Measurements from ENCODE around the gene HMCN1.

The HMCN1 gene

DNA sequence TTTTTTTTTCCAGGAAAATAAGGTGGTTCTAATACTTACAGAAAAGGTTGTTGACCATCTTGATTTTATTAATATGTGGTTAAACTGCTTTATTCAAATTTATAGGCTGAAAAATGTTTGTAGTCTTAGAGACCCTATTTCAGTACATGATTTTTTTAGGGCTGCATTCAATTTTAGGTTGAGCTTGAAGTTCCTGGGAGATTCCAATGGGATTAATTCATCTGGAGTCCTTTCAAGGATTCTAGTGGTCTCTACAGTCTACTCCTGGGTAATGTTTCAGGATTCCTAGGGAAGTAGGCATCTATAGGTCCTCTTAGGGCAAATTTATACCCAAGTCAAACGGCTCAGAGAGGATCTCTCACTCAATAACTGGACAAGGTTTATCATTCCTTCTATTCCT is 126.7 kb downstream of the HMCN1 start:
- TF ChIP-seq, protein P1, sequence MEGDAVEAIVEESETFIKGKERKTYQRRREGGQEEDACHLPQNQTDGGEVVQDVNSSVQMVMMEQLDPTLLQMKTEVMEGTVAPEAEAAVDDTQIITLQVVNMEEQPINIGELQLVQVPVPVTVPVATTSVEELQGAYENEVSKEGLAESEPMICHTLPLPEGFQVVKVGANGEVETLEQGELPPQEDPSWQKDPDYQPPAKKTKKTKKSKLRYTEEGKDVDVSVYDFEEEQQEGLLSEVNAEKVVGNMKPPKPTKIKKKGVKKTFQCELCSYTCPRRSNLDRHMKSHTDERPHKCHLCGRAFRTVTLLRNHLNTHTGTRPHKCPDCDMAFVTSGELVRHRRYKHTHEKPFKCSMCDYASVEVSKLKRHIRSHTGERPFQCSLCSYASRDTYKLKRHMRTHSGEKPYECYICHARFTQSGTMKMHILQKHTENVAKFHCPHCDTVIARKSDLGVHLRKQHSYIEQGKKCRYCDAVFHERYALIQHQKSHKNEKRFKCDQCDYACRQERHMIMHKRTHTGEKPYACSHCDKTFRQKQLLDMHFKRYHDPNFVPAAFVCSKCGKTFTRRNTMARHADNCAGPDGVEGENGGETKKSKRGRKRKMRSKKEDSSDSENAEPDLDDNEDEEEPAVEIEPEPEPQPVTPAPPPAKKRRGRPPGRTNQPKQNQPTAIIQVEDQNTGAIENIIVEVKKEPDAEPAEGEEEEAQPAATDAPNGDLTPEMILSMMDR (IDR thresholded peaks at IDR 0.05), result no peak

DNA sequence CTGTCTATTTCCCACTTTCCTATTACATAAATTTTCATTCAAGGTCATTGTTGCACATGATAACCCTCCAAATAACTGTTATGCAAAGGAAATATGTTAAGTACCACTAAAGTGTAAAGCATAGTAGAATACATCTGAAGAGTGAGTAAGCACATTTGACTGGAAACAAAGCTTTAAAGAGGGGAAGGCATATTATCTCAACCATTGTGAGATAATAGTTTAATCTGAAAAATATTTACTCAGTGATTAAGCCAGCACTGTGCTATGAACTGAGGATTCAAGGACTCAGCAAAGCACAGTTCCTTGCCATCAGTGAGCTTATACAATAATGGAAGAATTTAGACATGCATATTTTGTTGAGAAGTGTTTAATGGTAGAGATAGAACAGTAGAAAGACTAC is 127.4 kb downstream of the HMCN1 start:
- TF ChIP-seq, protein P1 (IDR thresholded peaks at IDR 0.05), result no peak

- TF ChIP-seq, protein P1 (IDR thresholded peaks at IDR 0.05), result no peak
These were observed 128.0 kb downstream of the HMCN1 start for GRCh38 chr1:185862235-185862634.

DNA sequence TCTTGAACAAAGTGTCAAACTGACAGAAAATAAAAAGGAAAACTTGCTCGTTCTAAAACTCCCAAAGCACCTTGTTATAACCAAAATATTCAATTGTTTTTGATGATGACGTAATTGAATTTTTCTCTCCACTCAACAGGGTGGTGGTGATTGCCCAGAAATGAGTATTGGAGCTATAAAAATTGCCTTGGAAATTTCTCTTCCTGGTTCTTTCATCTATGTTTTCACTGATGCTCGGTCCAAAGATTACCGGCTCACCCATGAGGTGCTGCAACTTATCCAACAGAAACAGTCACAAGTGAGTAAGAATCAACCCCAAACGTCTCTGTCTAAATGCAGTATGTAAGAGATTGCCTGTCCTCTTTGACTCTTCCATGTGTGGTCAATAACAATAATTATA is 130.1 kb downstream of the HMCN1 start:
- TF ChIP-seq, protein P1 (IDR thresholded peaks at IDR 0.05), result no peak

DNA sequence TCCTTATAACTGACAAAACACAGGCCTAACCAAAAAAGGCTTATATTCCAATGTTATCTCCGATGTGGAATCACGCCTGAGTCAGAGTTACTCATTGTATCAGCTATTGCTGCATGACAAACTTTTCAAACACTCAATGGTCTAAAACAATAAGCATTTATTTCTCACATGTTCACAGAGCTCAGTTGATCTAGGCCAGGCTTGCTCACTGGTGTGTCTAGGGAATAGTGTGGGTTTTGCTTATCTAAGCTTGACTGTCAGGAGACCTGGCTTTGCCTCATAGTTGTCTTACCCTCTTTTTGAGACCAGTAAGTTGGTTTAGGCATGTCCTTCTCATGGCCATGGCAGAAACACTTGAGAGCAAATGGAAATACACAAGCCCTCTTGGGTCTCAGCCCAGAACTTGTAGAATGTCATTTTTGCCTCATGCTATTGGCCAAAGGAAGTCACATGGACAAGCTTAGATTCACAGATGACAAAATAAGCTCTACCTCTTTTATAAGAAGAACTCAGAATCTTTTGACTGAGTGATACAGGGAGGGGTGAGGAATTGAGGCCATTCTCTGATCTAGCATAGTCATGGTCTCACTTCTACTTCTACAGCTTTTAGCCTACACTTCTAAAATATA is 130.8 kb downstream of the HMCN1 start:
- TF ChIP-seq, protein P1 (IDR thresholded peaks at IDR 0.05), result no peak

DNA sequence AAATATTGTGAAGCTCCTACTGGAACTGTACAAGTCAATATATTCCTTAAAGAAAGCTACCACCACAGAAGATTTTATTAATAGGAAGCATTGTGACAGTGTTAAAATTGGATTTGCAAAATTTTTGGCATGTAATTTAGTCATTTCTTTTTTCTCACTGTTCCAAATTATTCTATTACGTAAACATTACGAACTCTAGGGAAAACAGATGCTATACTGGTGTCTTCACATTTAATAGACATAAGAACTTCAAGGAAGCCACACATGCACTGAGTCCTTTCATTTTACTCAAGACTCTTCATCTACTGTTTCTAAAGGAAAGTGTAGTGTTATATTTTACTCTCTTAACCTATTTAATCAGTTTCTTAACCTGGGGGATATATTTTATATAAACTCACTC is 135.4 kb downstream of the HMCN1 start:
- TF ChIP-seq, protein P1 (IDR thresholded peaks at IDR 0.05), result no peak

DNA sequence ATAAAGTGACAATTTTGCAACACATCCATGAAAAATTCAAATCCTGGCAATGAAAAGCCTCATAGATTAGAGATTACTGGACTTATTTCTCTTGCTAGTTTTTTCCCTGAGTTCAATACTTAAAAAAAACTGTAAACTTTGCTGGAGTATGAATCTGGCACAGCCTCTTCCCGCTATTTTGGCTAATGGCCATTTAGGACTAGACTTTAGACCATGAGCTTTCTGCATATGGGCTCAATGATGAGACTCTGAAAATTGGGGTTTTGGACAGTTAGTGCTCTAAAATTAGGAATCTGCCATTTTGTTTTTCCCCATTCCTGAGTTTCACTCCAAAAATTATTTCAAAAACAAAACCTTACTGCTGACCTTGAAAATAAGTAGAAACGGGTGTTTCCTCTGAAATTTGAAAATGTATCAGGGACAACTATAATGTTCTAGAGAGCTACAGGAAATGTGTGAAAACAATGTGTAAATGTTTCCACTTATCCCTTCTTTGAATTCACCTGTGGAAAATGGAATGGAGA is 137.5 kb downstream of the HMCN1 start:
- TF ChIP-seq, protein P1 (IDR thresholded peaks at IDR 0.05), result no peak

- TF ChIP-seq, protein P1 (IDR thresholded peaks at IDR 0.05), result no peak
These were observed 140.1 kb downstream of the HMCN1 start for GRCh38 chr1:185874246-185874645.
